HS-5 (cell line): ENCODE results near the gene IL17RA.

ENCODE experiments used
- DNase-seq: peaks from one replicate; pipeline ENCODE4 v3.0.0-alpha.2; 2012; ENCODE audit warnings: low read depth

IL17RA gene

GRCh38 chr22:17106161-17106784, 21.5 kb downstream of the IL17RA start:
- DNase-seq, result no peak

GRCh38 chr22:17106785-17107546, 22.2 kb downstream of the IL17RA start:
- DNase-seq, result no peak

- DNase-seq, result no peak
Measured at GRCh38 chr22:17107547-17107810, 22.7 kb downstream of the IL17RA start.

GRCh38 chr22:17108256-17109112, 23.7 kb downstream of the IL17RA start:
- DNase-seq, result no peak

GRCh38 chr22:17109113-17109865, 24.5 kb downstream of the IL17RA start:
- DNase-seq, result no peak

- no peak for DNase-seq
Measured at GRCh38 chr22:17109976-17110375, 25.2 kb downstream of the IL17RA start.

GRCh38 chr22:17110791-17111550, 26.2 kb downstream of the IL17RA start:
- no peak for DNase-seq

GRCh38 chr22:17112491-17113042, 27.8 kb downstream of the IL17RA start:
- DNase-seq, result no peak

- no peak for DNase-seq
Measured at GRCh38 chr22:17113600-17113999, 28.8 kb downstream of the IL17RA start.

GRCh38 chr22:17114173-17114897, 29.5 kb downstream of the IL17RA start:
- no peak for DNase-seq

GRCh38 chr22:17114898-17115235, 30.1 kb downstream of the IL17RA start:
- no peak for DNase-seq

GRCh38 chr22:17115236-17115635, 30.4 kb downstream of the IL17RA start:
- DNase-seq, result no peak

- no peak for DNase-seq
Measured at GRCh38 chr22:17115945-17116565, 31.3 kb downstream of the IL17RA start.

- DNase-seq, result no peak
Measured at GRCh38 chr22:17116572-17117330, 32.0 kb downstream of the IL17RA start.

- no peak for DNase-seq
Measured at GRCh38 chr22:17117400-17117799, 32.6 kb downstream of the IL17RA start.

- no peak for DNase-seq
Measured at GRCh38 chr22:17117890-17118289, 33.1 kb downstream of the IL17RA start.

GRCh38 chr22:17118342-17118741, 33.5 kb downstream of the IL17RA start:
- no peak for DNase-seq

GRCh38 chr22:17119481-17120202, 34.8 kb downstream of the IL17RA start:
- DNase-seq, result no peak

- no peak for DNase-seq
Measured at GRCh38 chr22:17120281-17120680, 35.5 kb downstream of the IL17RA start.
